Ascending aorta (tissue), 2 donors: Measurements from ENCODE around the gene SMIM15. TPM values are rescaled to one million over a fixed set of nuclear protein-coding genes. Genes with fewer than 3 reads are reported as not detected.
A peak's percentile ranks its signal among the peaks of the same experiment; 100 is the strongest.

Experiments
- DNase-seq, 2 donors: peaks; one replicate each; pipeline ENCODE4 v3.0.0-alpha.2; 2019; ENCODE audit warnings: low spot score in 2 of 2
- H3K27ac ChIP-seq, 2 donors: fragments of 200-600 bp; sonication (generic); one replicate each; pipeline ENCODE4 v1.5.1; 2016 to 2017; ENCODE audit warnings: mild to moderate bottlenecking in 1 of 2
- H3K27me3 ChIP-seq: fragments of 200-600 bp; sonication (generic); one replicate; pipeline ENCODE4 v1.5.1; 2017
- H3K36me3 ChIP-seq, 2 donors: fragments of 200-600 bp; sonication (generic); one replicate each; pipeline ENCODE4 v1.5.1; 2016
- H3K4me1 ChIP-seq, 2 donors: fragments of 200-600 bp; sonication (generic); one replicate each; pipeline ENCODE4 v1.5.1; 2016 to 2017; ENCODE audit warnings: mild to moderate bottlenecking in 1 of 2
- H3K4me3 ChIP-seq, 2 donors: fragments of 200-600 bp; sonication (generic); one replicate each; pipeline ENCODE4 v1.5.1; 2016 to 2017; ENCODE audit warnings: mild to moderate bottlenecking in 1 of 2
- H3K9me3 ChIP-seq, 2 donors: fragments of 200-600 bp; sonication (generic); one replicate each; pipeline ENCODE4 v1.5.1; 2016
- CTCF ChIP-seq, 3 experiments: fragments of 200-600 bp in 2 of 3; fragments of 450-650 bp in 1 of 3; sonication (generic) in 2 of 3; IDR thresholded peaks; one replicate each; pipeline ENCODE4 v1.5.1; 2016 to 2019; ENCODE audit warnings: antibody characterized with exemption in 3 of 3, mild to moderate bottlenecking in 1 of 3, moderate library complexity in 1 of 3
- intact Hi-C: fragments of 100-400 bp; cut with DNase I; formaldehyde crosslinking; loops from one replicate; pipeline ENCODE4 v1.15.1; 2023
- total RNA-seq: library from RNA; depleted of rRNA; stranded (reverse); fragments of >200 nt; gene quantifications from one replicate; pipeline ENCODE4 v1.1.0, GENCODE V29; 2016

The SMIM15 gene, protein sequence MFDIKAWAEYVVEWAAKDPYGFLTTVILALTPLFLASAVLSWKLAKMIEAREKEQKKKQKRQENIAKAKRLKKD
- 22.4 TPM for total RNA-seq

DNA sequence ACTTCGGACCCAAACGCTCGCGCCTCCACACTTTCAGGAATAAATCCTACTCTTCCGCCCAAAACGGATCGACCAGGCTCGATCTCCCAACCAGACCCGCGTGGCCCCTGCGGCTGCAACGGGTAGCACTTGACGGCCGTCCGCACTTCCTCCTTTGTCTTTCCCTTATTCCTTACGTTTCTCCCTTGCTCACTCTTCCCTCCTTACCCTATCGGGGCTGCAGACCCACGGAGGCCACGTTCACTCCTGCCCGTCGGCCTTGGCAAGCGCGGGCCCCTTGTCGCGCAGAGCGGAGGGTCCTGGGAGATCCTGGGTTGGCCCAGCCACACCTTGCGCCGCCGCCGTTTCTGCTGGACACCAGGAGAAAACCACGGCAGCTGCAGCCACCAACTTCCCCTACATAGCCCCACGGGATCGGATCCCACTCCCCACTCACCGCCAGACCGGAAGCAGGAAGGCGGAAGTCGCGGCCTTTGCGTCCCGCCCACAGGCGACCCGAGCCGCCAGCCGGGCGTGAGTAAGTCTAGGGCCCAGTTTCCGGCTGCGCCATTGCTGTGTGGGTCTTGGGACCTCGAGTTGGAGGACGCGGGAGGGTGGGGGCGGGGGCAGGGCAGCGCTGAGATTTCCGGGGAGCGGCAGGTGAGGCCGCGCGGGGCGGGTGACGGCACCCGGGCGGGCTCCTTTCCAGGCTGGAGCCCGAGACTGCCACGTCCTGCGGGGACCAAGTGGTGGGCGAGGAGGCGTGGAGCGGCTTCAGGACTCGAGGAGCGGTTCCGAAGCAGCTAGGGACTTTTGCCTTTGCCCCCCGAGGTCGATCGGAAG lies at the start of gene SMIM15:
TSS of gene SMIM15 (minus strand) at position 459 of the 822 bp plus-strand sequence. CDS start 2,297 bp downstream, outside the sequence.
- TF ChIP-seq CTCF (IDR thresholded peaks at IDR 0.05), result no peak
- Histone ChIP-seq H3K27ac (peak within 1 kb of the TSS; percentile 85 to 91), H3K27me3 (no peaks in the 10 kb centered on the region), H3K4me1 (peaks cover 0 to 6% of the 10 kb centered on the region in 2 donors), H3K4me3 (peak within 1 kb of the TSS; percentile 85 to 86), H3K9me3 (no peaks in the 10 kb centered on the region), H3K36me3 (peaks cover 0 to 15% of the 10 kb centered on the region in 2 donors)
- peak; percentile 53 to 93 for DNase-seq
- intact Hi-C loops, result loop anchor here (1.0 to 10.0 kb wide), 4 partner anchors 169 to 373 kb away; partner anchors contain the start of genes ERCC8 and NDUFAF2

GRCh38 chr5:61207884-61208283 lies 45.6 kb upstream of the SMIM15 start:
- DNase-seq, result no peak
- Histone ChIP-seq H3K4me3 (no peak overlapping the region), H3K9me3 (peaks cover 0 to 4% of the 10 kb centered on the region in 2 donors), H3K27ac (no peak overlapping the region), H3K27me3 (no peaks in the 10 kb centered on the region), H3K4me1 (no peaks in the 10 kb centered on the region), H3K36me3 (no peaks in the 10 kb centered on the region)
- intact Hi-C loops, result no loop called here
- no peak for TF ChIP-seq CTCF (IDR thresholded peaks at IDR 0.05)

- intact Hi-C loops, result no loop called here
- H3K4me1 ChIP-seq, result no peaks in the 10 kb centered on the region
- H3K27ac ChIP-seq, result no peak overlapping the region
- no peaks in the 10 kb centered on the region for H3K27me3 ChIP-seq
- DNase-seq, result no peak
- peaks cover 0 to 4% of the 10 kb centered on the region in 2 donors for H3K9me3 ChIP-seq
- no peaks in the 10 kb centered on the region for H3K36me3 ChIP-seq
- no peak for TF ChIP-seq CTCF (IDR thresholded peaks at IDR 0.05)
- H3K4me3 ChIP-seq, result no peak overlapping the region
Observed at GRCh38 chr5:61205013-61205412, 42.7 kb upstream of the SMIM15 start.

DNA sequence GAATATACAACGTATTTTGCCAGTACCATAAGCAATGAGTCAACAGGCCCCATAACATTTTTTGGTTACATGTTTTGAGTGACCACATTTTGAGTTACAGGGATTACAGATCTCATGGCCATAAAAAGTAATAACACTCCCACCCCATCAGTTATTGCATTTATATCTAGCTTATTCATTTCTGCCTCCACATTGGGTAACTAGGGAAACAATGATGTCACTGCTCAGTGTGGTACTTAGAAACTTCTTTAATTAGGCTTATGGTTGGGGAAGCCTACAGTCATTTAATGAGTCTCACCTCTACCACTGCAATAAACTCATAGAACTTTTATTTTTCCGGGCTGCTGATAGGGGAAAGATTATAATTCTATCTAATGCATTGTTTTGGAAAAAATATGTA lies 39.9 kb upstream of the SMIM15 start:
- intact Hi-C loops, result no loop called here
- DNase-seq, result no peak
- H3K27me3 ChIP-seq, result no peaks in the 10 kb centered on the region
- no peak overlapping the region for H3K27ac ChIP-seq
- no peaks in the 10 kb centered on the region for H3K36me3 ChIP-seq
- H3K4me3 ChIP-seq, result no peak overlapping the region
- H3K4me1 ChIP-seq, result no peaks in the 10 kb centered on the region
- H3K9me3 ChIP-seq, result peaks cover 0 to 11% of the 10 kb centered on the region in 2 donors
- no peak for TF ChIP-seq CTCF (IDR thresholded peaks at IDR 0.05)

- no peaks in the 10 kb centered on the region for H3K27me3 ChIP-seq
- no peak for TF ChIP-seq CTCF (IDR thresholded peaks at IDR 0.05)
- no peak overlapping the region for H3K4me3 ChIP-seq
- H3K9me3 ChIP-seq, result peaks cover 0 to 11% of the 10 kb centered on the region in 2 donors
- no peak for DNase-seq
- H3K36me3 ChIP-seq, result no peaks in the 10 kb centered on the region
- intact Hi-C loops, result no loop called here
- no peaks in the 10 kb centered on the region for H3K4me1 ChIP-seq
- no peak overlapping the region for H3K27ac ChIP-seq
Observed at GRCh38 chr5:61200582-61201155, 38.4 kb upstream of the SMIM15 start.
